ACC112 (cell line): ENCODE measurements around the gene HSD17B14.
"Not testable (repeated sequence)": the region's sequence is repeated elsewhere in the genome, so short reads cannot be mapped to it uniquely, and the experiment has no call there.

Experiments
- H2AFZ ChIP-seq: fragments of 200-600 bp; sonication (generic); one replicate; pipeline ENCODE4 v1.6.0; 2017; ENCODE audit warnings: antibody characterized with exemption, low read length; ENCODE audit not compliant: unreplicated experiment
- H3K27ac ChIP-seq: fragments of 200-600 bp; sonication (generic); 2 replicates; pipeline ENCODE4 v1.5.1; 2014; ENCODE audit warnings: low read depth, mild to moderate bottlenecking, antibody characterized with exemption, low read length, moderate library complexity
- H3K27me3 ChIP-seq: fragments of 200-600 bp; sonication (generic); 2 replicates; pipeline ENCODE4 v1.6.1; 2014; ENCODE audit warnings: mild to moderate bottlenecking, antibody characterized with exemption, low read length, moderate library complexity, mixed read lengths; ENCODE audit not compliant: insufficient read depth
- H3K36me3 ChIP-seq: fragments of 200-600 bp; sonication (generic); 2 replicates; pipeline ENCODE4 v1.6.1; 2016; ENCODE audit warnings: mild to moderate bottlenecking, antibody characterized with exemption, low read length, moderate library complexity, mixed read lengths; ENCODE audit not compliant: insufficient read depth
- H3K4me1 ChIP-seq: fragments of 200-600 bp; sonication (generic); one replicate; pipeline ENCODE4 v1.6.1; 2016; ENCODE audit warnings: low read length, mixed read lengths; ENCODE audit not compliant: insufficient read depth, unreplicated experiment, control insufficient read depth
- H3K4me3 ChIP-seq: fragments of 200-600 bp; sonication (generic); 2 replicates; pipeline ENCODE4 v1.5.1; 2014; ENCODE audit warnings: mild to moderate bottlenecking, low read depth, low read length
- H3K79me2 ChIP-seq: fragments of 200-600 bp; sonication (generic); one replicate; pipeline ENCODE4 v1.6.0; 2016; ENCODE audit warnings: low read length; ENCODE audit not compliant: control insufficient read depth, unreplicated experiment, insufficient read depth

HSD17B14 gene

GRCh38 chr19:48779636-48780035, 56.7 kb downstream of the HSD17B14 start:
- Histone ChIP-seq H3K27me3 (no peaks in the 10 kb centered on the region), H3K4me1 (peaks cover 4% of the 10 kb centered on the region), H3K27ac (no peak overlapping the region), H3K36me3 (no peaks in the 10 kb centered on the region), H3K4me3 (no peak overlapping the region), H2AFZ (no peak overlapping the region), H3K79me2 (no peaks in the 10 kb centered on the region)

GRCh38 chr19:48777720-48778119, 58.6 kb downstream of the HSD17B14 start:
- Histone ChIP-seq H2AFZ (no peak overlapping the region), H3K27me3 (no peaks in the 10 kb centered on the region), H3K4me1 (peaks cover 4% of the 10 kb centered on the region), H3K36me3 (no peaks in the 10 kb centered on the region), H3K79me2 (no peaks in the 10 kb centered on the region), H3K27ac (no peak overlapping the region), H3K4me3 (no peak overlapping the region)

- Histone ChIP-seq H3K27me3 (no peaks in the 10 kb centered on the region), H3K27ac (no peak overlapping the region), H3K79me2 (no peaks in the 10 kb centered on the region), H2AFZ (no peak overlapping the region), H3K36me3 (no peaks in the 10 kb centered on the region), H3K4me3 (no peak overlapping the region), H3K4me1 (peaks cover 4% of the 10 kb centered on the region)
Observed at GRCh38 chr19:48777139-48777538, 59.2 kb downstream of the HSD17B14 start.

DNA sequence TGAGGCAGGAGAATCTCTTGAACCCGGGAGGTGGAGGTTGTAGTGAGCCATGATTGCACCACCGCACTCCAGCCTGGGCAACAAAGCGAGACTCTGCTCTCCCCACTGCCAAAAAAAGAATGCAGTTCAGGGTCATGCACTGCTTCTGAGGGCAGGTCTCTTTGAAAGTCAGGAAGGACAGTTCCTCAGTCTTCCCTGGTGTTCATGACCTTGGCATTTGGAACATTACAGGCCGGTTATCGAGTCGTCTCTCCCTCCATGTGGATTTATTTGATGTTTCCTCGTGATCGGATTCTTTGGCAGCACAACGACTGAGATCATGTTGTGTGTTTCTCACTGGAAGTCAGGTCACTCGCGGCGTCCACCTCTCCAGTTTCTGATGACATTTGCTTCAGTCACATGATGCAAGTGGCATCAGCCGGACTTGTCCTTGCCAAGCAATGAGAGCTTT, 63.8 kb downstream of the HSD17B14 start:
- H3K27ac ChIP-seq = no peak overlapping the region
- no peaks in the 10 kb centered on the region for H3K4me1 ChIP-seq
- no peaks in the 10 kb centered on the region for H3K36me3 ChIP-seq
- no peaks in the 10 kb centered on the region for H3K27me3 ChIP-seq
- no peak overlapping the region for H2AFZ ChIP-seq
- H3K4me3 ChIP-seq = no peak overlapping the region
- H3K79me2 ChIP-seq = no peaks in the 10 kb centered on the region

GRCh38 chr19:48770734-48771472, 65.4 kb downstream of the HSD17B14 start:
- H3K27ac ChIP-seq = no peak overlapping the region
- H3K4me3 ChIP-seq = no peak overlapping the region
- no peaks in the 10 kb centered on the region for H3K27me3 ChIP-seq
- H3K79me2 ChIP-seq = no peaks in the 10 kb centered on the region
- no peaks in the 10 kb centered on the region for H3K36me3 ChIP-seq
- H2AFZ ChIP-seq = no peak overlapping the region
- H3K4me1 ChIP-seq = no peaks in the 10 kb centered on the region

DNA sequence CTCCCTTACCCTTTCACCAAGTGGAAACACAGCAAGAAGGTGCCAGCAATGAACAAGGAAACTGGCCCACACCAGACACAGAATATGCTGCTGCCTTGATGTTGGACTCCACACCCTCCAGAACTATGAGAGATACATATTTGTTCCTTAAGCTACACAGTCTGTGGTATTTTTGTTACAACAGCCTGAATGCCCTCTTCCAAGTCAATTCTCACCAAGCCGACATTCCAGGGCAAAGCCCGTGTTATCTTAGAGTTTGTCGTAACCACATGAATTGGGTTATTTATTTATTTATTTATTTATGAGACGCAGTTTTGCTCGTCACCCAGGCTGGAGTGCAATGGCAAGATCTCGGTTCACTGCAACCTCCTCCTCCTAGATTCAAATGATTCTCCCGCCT, 66.0 kb downstream of the HSD17B14 start:
- H3K4me1 ChIP-seq = no peaks in the 10 kb centered on the region
- H3K79me2 ChIP-seq = no peaks in the 10 kb centered on the region
- H3K36me3 ChIP-seq = no peaks in the 10 kb centered on the region
- H3K27ac ChIP-seq = no peak overlapping the region
- H2AFZ ChIP-seq = no peak overlapping the region
- no peak overlapping the region for H3K4me3 ChIP-seq
- H3K27me3 ChIP-seq = no peaks in the 10 kb centered on the region

GRCh38 chr19:48768994-48769713, 67.1 kb downstream of the HSD17B14 start:
- Histone ChIP-seq H3K4me3 (no peak overlapping the region), H3K27me3 (no peaks in the 10 kb centered on the region), H3K4me1 (no peaks in the 10 kb centered on the region), H3K36me3 (no peaks in the 10 kb centered on the region), H2AFZ (no peak overlapping the region), H3K27ac (no peak overlapping the region), H3K79me2 (no peaks in the 10 kb centered on the region)

DNA sequence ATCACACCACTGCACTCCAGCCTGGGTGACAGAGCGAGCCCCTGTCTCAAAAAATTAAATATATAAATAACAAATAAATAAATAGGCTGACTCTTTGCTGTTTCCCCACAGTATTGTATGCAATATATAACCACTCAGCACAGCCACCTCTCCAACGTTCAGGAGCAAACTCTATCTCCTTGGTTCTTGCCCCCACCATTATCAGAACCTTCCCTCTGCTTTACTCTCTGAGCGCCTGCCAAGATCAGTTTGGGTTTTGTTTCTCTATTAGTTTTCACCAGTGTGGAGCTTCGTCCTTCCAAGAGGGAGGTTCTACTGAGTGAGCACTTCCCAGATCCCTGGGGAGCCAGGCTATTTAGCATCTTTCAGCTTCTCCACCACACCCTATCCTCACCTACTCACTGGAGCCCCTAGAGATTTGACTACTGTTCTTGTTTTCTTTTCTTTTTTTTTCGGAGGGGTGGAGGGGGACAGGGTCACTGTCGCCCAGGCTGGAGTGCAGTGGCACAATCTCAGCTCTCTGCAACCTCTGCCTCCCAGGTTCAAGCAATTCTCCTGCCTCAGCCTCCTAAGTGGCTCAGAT, 68.0 kb downstream of the HSD17B14 start:
- H3K4me3 ChIP-seq, H3K27me3 ChIP-seq: not testable (repeated sequence)

GRCh38 chr19:48765816-48766215, 70.5 kb downstream of the HSD17B14 start:
- not testable (repeated sequence) for H3K4me1 ChIP-seq, H3K27me3 ChIP-seq, H3K27ac ChIP-seq

More for the DNA sequence above, 68.0 kb downstream of the HSD17B14 start:
- H2AFZ ChIP-seq, H3K27ac ChIP-seq, H3K79me2 ChIP-seq, H3K36me3 ChIP-seq, H3K4me1 ChIP-seq: not testable (repeated sequence)

More at GRCh38 chr19:48765816-48766215, 70.5 kb downstream of the HSD17B14 start:
- H3K36me3 ChIP-seq, H3K79me2 ChIP-seq, H3K4me3 ChIP-seq, H2AFZ ChIP-seq: not testable (repeated sequence)
